Right lobe of liver (tissue), 6 donors: ENCODE measurements around the gene APC2. TPM values are rescaled to one million over a fixed set of nuclear protein-coding genes. Genes with fewer than 3 reads are reported as not detected.
A peak's percentile ranks its signal among the peaks of the same experiment; 100 is the strongest.

Experiments used
- ATAC-seq, 4 donors: fragments of 200-7000 bp; cut with Tn5 transposase; one replicate each; pipeline ENCODE4 v1.9.1; 2020; ENCODE audit warnings: mild to moderate bottlenecking in 4 of 4, moderate library complexity in 4 of 4
- DNase-seq, 3 donors: peaks; one replicate each; pipeline ENCODE4 v3.0.0-alpha.2; 2020
- H3K27ac ChIP-seq, 3 donors: fragments of 200-600 bp; one replicate each; pipeline ENCODE4 v1.8.0; 2022
- H3K27me3 ChIP-seq, 2 donors: fragments of 200-600 bp; one replicate each; pipeline ENCODE4 v1.8.0; 2022
- H3K36me3 ChIP-seq, 4 donors: fragments of 200-600 bp; sonication (generic) in 1 of 4; one replicate each; pipeline versions ENCODE4 v1.5.1 to v1.8.0; 2017 to 2022; ENCODE audit warnings: control low read depth in 1 of 4
- H3K4me1 ChIP-seq, 4 donors: fragments of 200-600 bp; sonication (generic) in 1 of 4; one replicate each; pipeline versions ENCODE4 v1.5.1 to v1.8.0; 2017 to 2022; ENCODE audit warnings: control low read depth in 1 of 4
- H3K4me3 ChIP-seq, 3 donors: fragments of 200-600 bp; one replicate each; pipeline ENCODE4 v1.8.0; 2022
- H3K9me3 ChIP-seq, 4 donors: fragments of 200-600 bp; sonication (generic) in 1 of 4; one replicate each; pipeline versions ENCODE4 v1.5.1 to v1.8.0; 2017 to 2022; ENCODE audit warnings: control low read depth in 1 of 4
- POLR2A ChIP-seq: fragments of 450-650 bp; IDR thresholded peaks from one replicate; pipeline ENCODE4 v1.6.1; 2017; ENCODE audit warnings: antibody characterized with exemption, mild to moderate bottlenecking
- WGBS: methylation state at CpG from one replicate; pipeline ENCODE4 v1.1.6; 2018; ENCODE audit warnings: low coverage, low lambda C conversion rate; ENCODE audit not compliant: insufficient coverage; ENCODE audit errors: missing lambda C conversion rate; 5-methylcytosine and 5-hydroxymethylcytosine counted together
- intact Hi-C, 2 donors: fragments of 100-400 bp; cut with DNase I; formaldehyde crosslinking; loops; one replicate each; pipeline versions ENCODE4 v1.11.2 to v1.14.1; 2022
- total RNA-seq, 6 experiments: library from RNA; depleted of rRNA in 2 of 6; stranded (reverse); fragments of >200 nt in 2 of 6; fragmentation: NEBNext Ultra II Directional in 3 of 6; extraction: Animal tissue kit (Norgen Biotek cat#: 25700) in 3 of 6; gene quantifications; one replicate each; pipeline versions ENCODE4 v1.1.0 to v1.2.4, GENCODE V29; 2016 to 2023
- TF ChIP-seq, protein P1 (sequence below), 4 donors: fragments of 200-600 bp in 3 of 4; fragments of 450-650 bp in 1 of 4; IDR thresholded peaks; one replicate each; pipeline versions ENCODE4 v1.5.1 to v1.8.0; 2016 to 2022; ENCODE audit warnings: antibody characterized with exemption in 4 of 4, mild to moderate bottlenecking in 2 of 4
- donor health status: DM: no; HTN: yes; CAD: no.
- donor health status: DM: no; HTN: no; CAD: no.
- donor health status: DM: no; HTN: no; CAD: no.
- donor health status: DM: no; HTN: yes; CAD: no.
- donor health status: DM: no; HTN: yes; CAD: no.

Gene APC2
- total RNA-seq, 6 experiments from 2014 or later = 0.06 to 0.13 (median 0.06) TPM; not detected in 3

GRCh38 chr19:1401889-1402217 is 48.1 kb upstream of the APC2 start:
- Histone ChIP-seq H3K36me3 (peaks cover 0 to 19% (median 7%) of the 10 kb centered on the region in 4 donors), H3K9me3 (no peaks in the 10 kb centered on the region), H3K4me1 (peaks cover 0 to 23% (median 9%) of the 10 kb centered on the region in 4 donors), H3K27me3 (no peaks in the 10 kb centered on the region), H3K27ac (peak overlapping the region in 1 of 3 donors; percentile 76), H3K4me3 (peak overlapping the region; percentile 75 to 95 (median 85))
- intact Hi-C loops = no loop called here
- WGBS = 45% methylated on average over 11 of the region's 11 CpGs
- no peak for DNase-seq
- TF ChIP-seq, protein P1, sequence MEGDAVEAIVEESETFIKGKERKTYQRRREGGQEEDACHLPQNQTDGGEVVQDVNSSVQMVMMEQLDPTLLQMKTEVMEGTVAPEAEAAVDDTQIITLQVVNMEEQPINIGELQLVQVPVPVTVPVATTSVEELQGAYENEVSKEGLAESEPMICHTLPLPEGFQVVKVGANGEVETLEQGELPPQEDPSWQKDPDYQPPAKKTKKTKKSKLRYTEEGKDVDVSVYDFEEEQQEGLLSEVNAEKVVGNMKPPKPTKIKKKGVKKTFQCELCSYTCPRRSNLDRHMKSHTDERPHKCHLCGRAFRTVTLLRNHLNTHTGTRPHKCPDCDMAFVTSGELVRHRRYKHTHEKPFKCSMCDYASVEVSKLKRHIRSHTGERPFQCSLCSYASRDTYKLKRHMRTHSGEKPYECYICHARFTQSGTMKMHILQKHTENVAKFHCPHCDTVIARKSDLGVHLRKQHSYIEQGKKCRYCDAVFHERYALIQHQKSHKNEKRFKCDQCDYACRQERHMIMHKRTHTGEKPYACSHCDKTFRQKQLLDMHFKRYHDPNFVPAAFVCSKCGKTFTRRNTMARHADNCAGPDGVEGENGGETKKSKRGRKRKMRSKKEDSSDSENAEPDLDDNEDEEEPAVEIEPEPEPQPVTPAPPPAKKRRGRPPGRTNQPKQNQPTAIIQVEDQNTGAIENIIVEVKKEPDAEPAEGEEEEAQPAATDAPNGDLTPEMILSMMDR (IDR thresholded peaks at IDR 0.05) = no peak
- no peak for TF ChIP-seq POLR2A
- no peak for ATAC-seq

DNA sequence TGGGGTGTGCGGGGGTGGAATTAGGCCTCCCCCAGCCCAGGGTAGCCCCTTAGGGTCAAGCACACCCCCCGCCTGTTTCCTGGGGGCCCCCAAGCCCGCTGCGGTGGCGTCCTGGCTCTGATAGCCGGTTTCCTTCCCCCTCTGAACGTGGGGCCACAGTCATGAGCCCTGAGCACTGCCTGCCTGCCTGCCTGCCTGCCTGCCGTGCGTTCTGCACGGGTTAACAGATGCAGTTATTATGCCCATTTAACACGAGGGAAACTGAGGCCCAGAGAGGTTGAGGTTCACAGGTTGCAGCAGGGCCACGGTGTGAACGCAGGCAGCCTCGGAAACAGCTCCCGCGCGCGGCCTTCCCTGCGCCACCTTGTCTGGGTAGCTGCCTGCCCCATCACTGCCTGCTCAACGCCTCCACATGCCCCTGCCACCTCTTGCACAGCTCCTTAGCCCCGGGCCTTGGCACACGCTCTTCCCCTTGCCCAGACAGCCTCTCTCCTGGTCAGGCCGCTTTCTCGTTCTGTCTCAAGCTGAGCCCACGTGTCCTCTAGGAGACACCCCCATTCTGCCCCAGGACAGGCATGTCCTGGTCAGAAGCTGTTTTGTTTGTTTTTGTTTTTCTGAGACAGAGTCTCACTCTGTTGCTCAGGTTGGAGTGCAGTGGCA is 47.4 kb upstream of the APC2 start:
- Histone ChIP-seq H3K4me3 (no peak overlapping the region), H3K27me3 (no peaks in the 10 kb centered on the region), H3K9me3 (no peaks in the 10 kb centered on the region), H3K4me1 (peaks cover 0 to 16% (median 6%) of the 10 kb centered on the region in 4 donors), H3K27ac (no peak overlapping the region), H3K36me3 (peaks cover 0 to 19% (median 7%) of the 10 kb centered on the region in 4 donors)
- TF ChIP-seq, protein P1 (IDR thresholded peaks at IDR 0.05) = no peak
- TF ChIP-seq POLR2A = no peak
- intact Hi-C loops = no loop called here
- WGBS = 49% methylated on average over 7 of the region's 25 CpGs
- DNase-seq (peak in 1 of 3 donors; percentile 55), ATAC-seq (no peak)

GRCh38 chr19:1406774-1407527 is 43.0 kb upstream of the APC2 start:
- peak; percentile 87 to 93 (median 89) for ATAC-seq
- DNase-seq = peak; percentile 99
- intact Hi-C loops = no loop called here
- Histone ChIP-seq H3K27ac (peak overlapping the region; percentile 52 to 70 (median 60)), H3K36me3 (no peaks in the 10 kb centered on the region), H3K4me1 (peaks cover 0 to 31% (median 14%) of the 10 kb centered on the region in 4 donors), H3K27me3 (no peaks in the 10 kb centered on the region), H3K4me3 (peak overlapping the region; percentile 60 to 92 (median 74)), H3K9me3 (no peaks in the 10 kb centered on the region)
- TF ChIP-seq, protein P1 (IDR thresholded peaks at IDR 0.05) = peak; percentile 38 to 43 (median 38)
- peak; percentile 47 for TF ChIP-seq POLR2A
- 0% methylated on average over 15 of the region's 72 CpGs for WGBS

DNA sequence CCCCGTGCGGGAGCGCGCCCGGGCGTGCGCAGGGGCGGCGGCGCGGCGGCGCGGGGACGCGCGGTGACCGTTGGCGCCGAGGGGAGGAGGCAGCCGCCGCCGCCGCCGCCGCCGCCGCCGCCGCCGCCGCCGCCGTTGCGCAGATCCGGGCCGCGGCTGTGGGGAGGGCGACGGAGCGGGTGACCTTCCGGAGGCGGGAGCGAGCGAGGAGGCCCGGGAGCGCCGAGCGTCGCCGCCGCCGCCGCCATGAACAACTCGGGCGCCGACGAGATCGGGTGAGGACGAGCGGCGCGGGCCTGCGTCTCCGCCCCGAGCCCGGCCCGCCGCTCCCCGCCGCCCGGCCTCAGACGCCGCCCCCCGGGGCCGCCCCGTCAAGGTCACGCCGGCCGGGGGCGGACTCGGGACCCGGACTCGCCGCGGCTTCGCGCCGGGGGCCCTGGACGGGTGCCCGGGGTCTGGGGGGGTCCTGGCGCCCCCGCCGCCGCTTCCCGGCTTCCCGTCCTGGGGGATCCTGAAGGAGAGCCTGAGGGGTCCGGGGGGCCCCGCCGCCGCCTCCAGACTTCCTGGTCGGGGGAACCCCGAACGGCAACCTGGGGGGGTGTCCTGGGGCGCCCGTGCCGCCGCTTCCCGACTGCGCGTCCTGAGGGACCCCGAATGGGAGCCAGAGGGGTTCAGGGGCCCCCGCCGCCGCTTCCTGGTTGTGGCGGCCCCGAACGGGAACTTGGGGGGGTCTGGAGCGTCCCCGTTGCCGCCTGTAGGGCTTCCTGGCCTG is 42.2 kb upstream of the APC2 start, which contains the start of gene DAZAP1:
TSS of gene DAZAP1 (plus strand) at position 59 of the 772 bp plus-strand sequence. CDS start at position 247, 188 bp downstream.
- no peaks in the 10 kb centered on the region for H3K9me3 ChIP-seq
- TF ChIP-seq POLR2A = peak; percentile 20
- TF ChIP-seq, protein P1 (IDR thresholded peaks at IDR 0.05) = no peak
- DNase-seq (peak in 2 of 3 donors; percentile 59 to 71), ATAC-seq (peak in 1 of 4 donors; percentile 4)
- H3K36me3 ChIP-seq = peaks cover 0 to under 1% (median 0%) of the 10 kb centered on the region in 4 donors
- no peaks in the 10 kb centered on the region for H3K27me3 ChIP-seq
- peak within 1 kb of the TSS; percentile 81 to 93 (median 92) for H3K4me3 ChIP-seq
- 0% methylated on average over 2 of the region's 121 CpGs for WGBS
- intact Hi-C loops = no loop called here
- peak within 1 kb of the TSS; percentile 79 to 87 (median 85) for H3K27ac ChIP-seq
- peaks cover 4 to 39% (median 14%) of the 10 kb centered on the region in 4 donors for H3K4me1 ChIP-seq
